Measurements from ENCODE around the gene SLC9A9.

GRCh38 chr3:143387425-143387824 lies 460.8 kb downstream of the SLC9A9 start:
- TF ChIP-seq POLR2A (IDR thresholded peaks at IDR 0.05; ENCODE audit: low read length) (no peak), GATA1 (IDR thresholded peaks at IDR 0.05; ENCODE audit: low read depth, low read length) (no peak)
